Effector CD4-positive, alpha-beta T cell (primary cell): ENCODE data around the gene SPRR2F.

Experiments used
- DNase-seq: peaks from one replicate; pipeline ENCODE4 v3.0.0-alpha.2; 2020

SPRR2F gene

DNA sequence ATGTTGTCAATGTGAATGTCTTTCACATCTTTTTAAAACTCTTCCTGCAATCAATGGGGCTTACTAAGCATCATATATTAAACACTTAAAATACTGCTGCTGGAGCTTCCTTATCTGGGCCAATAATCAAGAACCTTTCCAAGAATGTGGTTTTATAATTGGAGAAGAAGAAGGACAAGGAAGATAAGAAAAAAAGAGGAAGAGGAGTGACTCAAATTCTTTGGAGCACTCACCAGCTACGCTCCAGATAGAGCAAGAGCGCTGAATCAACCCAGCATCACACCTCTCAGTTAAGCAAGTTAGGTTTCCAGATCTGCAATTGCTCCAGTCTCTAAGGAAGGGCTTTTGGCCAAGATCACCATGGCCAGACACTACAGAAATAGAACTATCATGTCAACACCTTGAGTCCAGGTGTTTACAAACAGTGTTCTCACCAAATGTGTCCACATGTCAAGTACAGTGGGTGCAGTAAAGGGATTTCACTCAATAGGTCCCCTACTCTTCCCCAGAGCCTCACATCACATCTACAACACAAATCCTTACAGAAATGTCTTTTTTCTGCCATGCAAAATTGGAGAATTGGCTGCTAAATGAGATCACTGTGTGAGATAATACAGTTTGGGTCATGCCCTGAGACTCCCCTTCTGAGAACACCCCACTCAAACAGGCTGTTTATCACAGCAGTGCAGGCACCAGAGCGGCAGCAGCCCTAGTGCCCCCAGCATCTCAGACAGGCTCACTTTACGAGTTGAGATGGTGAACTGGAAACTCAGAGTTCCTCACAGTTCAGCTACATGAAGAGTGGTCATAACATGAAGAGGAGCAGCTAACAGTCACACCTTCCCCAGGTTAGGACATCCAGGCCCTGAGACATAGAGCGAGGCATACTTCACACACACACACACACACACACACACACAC is 40.2 kb downstream of the SPRR2F start:
- DNase-seq: no peak

- DNase-seq: no peak
Measured at GRCh38 chr1:153071511-153071910, 41.8 kb downstream of the SPRR2F start, which contains the start of gene SPRR2B. Gene SPRR2B, minus strand, starts transcription at chr1:153071611. Its CDS starts 772 bp downstream, at chr1:153070839.

- DNase-seq: no peak
Measured at GRCh38 chr1:153070243-153070642, 43.1 kb downstream of the SPRR2F start.
